GM23338 (cell line): ENCODE data around the gene F11R. TPM values are rescaled to one million over a fixed set of nuclear protein-coding genes. Genes with fewer than 3 reads are reported as not detected.
"Not testable (repeated sequence)": the region's sequence is repeated elsewhere in the genome, so short reads cannot be mapped to it uniquely, and the experiment has no call there.

Experiments used
- ATAC-seq: fragments of 200-7000 bp; cut with Tn5 transposase; 3 replicates; pipeline ENCODE4 v1.9.1; 2020
- DNase-seq: peaks from one replicate; pipeline ENCODE4 v3.0.0-alpha.2; 2015; ENCODE audit warnings: low spot score
- H2AFZ ChIP-seq: fragments of 200-600 bp; sonication (generic); 2 replicates; pipeline ENCODE4 v1.8.0; 2016; ENCODE audit warnings: antibody characterized with exemption, mild to moderate bottlenecking, moderate library complexity
- H3F3A ChIP-seq: fragments of 200-600 bp; sonication (generic); replicated peaks from 2 replicates; pipeline ENCODE4 v1.8.0; 2017; ENCODE audit warnings: antibody characterized with exemption, mixed run types, low read depth
- H3K27ac ChIP-seq: fragments of 200-600 bp; sonication (generic); 2 replicates; pipeline ENCODE4 v1.6.1; 2016; ENCODE audit warnings: low read depth
- H3K27me3 ChIP-seq: fragments of 200-600 bp; sonication (generic); 2 replicates; pipeline ENCODE4 v1.8.0; 2016; ENCODE audit warnings: mild to moderate bottlenecking, mixed run types, moderate library complexity; ENCODE audit not compliant: insufficient read depth
- H3K36me3 ChIP-seq: fragments of 200-600 bp; sonication (generic); 2 replicates; pipeline ENCODE4 v1.8.0; 2016; ENCODE audit warnings: mild to moderate bottlenecking; ENCODE audit not compliant: insufficient read depth
- H3K4me1 ChIP-seq: fragments of 200-600 bp; sonication (generic); 2 replicates; pipeline ENCODE4 v1.8.0; 2016; ENCODE audit warnings: mild to moderate bottlenecking, moderate library complexity; ENCODE audit not compliant: insufficient read depth
- H3K4me2 ChIP-seq: fragments of 200-600 bp; sonication (generic); 2 replicates; pipeline ENCODE4 v1.7.1; 2017; ENCODE audit warnings: mixed run types
- H3K4me3 ChIP-seq: fragments of 200-600 bp; sonication (generic); 2 replicates; pipeline ENCODE4 v1.6.1; 2016; ENCODE audit warnings: mixed run types
- H3K79me2 ChIP-seq: fragments of 200-600 bp; sonication (generic); replicated peaks from 2 replicates; pipeline ENCODE4 v1.8.0; 2017; ENCODE audit warnings: mild to moderate bottlenecking; ENCODE audit not compliant: insufficient read depth
- H3K9me2 ChIP-seq: fragments of 200-600 bp; sonication (generic); 2 replicates; pipeline ENCODE4 v1.8.0; 2017; ENCODE audit not compliant: insufficient read depth
- H4K20me1 ChIP-seq: fragments of 200-600 bp; sonication (generic); replicated peaks from 2 replicates; pipeline ENCODE4 v1.8.0; 2017; ENCODE audit warnings: mild to moderate bottlenecking; ENCODE audit not compliant: insufficient read depth
- H3K27ac Mint-ChIP-seq: 2 replicates; pipeline ENCODE4 v1.8.0; 2020; ENCODE audit warnings: inconsistent platforms, mild to moderate bottlenecking, moderate library complexity, mixed read lengths
- H3K27me3 Mint-ChIP-seq: 3 replicates; pipeline ENCODE4 v1.8.0; 2022; ENCODE audit warnings: low read depth, mild to moderate bottlenecking, moderate library complexity, mixed read lengths, inconsistent platforms; ENCODE audit not compliant: insufficient read depth, poor library complexity
- H3K36me3 Mint-ChIP-seq: 3 replicates; pipeline ENCODE4 v1.8.0; 2021; ENCODE audit warnings: low read depth, mild to moderate bottlenecking, inconsistent platforms, moderate library complexity, mixed read lengths
- H3K4me1 Mint-ChIP-seq: 3 replicates; pipeline ENCODE4 v1.8.0; 2020; ENCODE audit warnings: mild to moderate bottlenecking, inconsistent platforms, mixed read lengths
- H3K4me3 Mint-ChIP-seq: 3 replicates; pipeline ENCODE4 v1.8.0; 2021; ENCODE audit warnings: moderate library complexity, mild to moderate bottlenecking, inconsistent platforms, mixed read lengths
- H3K9me3 Mint-ChIP-seq: 3 replicates; pipeline ENCODE4 v1.8.0; 2020; ENCODE audit warnings: moderate library complexity, mild to moderate bottlenecking, inconsistent platforms, mixed read lengths
- CREB1 ChIP-seq: fragments of 250-450 bp; sonication (Bioruptor Pico); IDR thresholded peaks from 2 replicates; pipeline ENCODE4 v1.5.0; 2020; ENCODE audit warnings: low read depth, mild to moderate bottlenecking, moderate library complexity
- ETS1 ChIP-seq: IDR thresholded peaks from 2 replicates; pipeline ENCODE4 v1.6.1; 2016; ENCODE audit warnings: antibody characterized with exemption
- EZH2 ChIP-seq: fragments of 200-600 bp; sonication (generic); IDR thresholded peaks from one replicate; pipeline ENCODE4 v1.8.0; 2017; ENCODE audit warnings: antibody characterized with exemption, mild to moderate bottlenecking, low read depth; ENCODE audit not compliant: unreplicated experiment
- EZH2phosphoT487 ChIP-seq: fragments of 200-600 bp; sonication (generic); IDR thresholded peaks from one replicate; pipeline ENCODE4 v1.8.1; 2018; ENCODE audit warnings: antibody characterized with exemption; ENCODE audit not compliant: unreplicated experiment
- JUNB ChIP-seq: IDR thresholded peaks from one replicate; pipeline ENCODE4 v1.6.1; 2016; ENCODE audit warnings: antibody characterized with exemption; ENCODE audit not compliant: unreplicated experiment
- NANOG ChIP-seq: IDR thresholded peaks from 2 replicates; pipeline ENCODE4 v1.6.1; 2016; ENCODE audit warnings: antibody characterized with exemption, borderline replicate concordance
- REST ChIP-seq: IDR thresholded peaks from one replicate; pipeline ENCODE4 v1.6.1; 2018; ENCODE audit warnings: antibody characterized with exemption; ENCODE audit not compliant: unreplicated experiment
- STAT1 ChIP-seq: IDR thresholded peaks from one replicate; pipeline ENCODE4 v1.6.1; 2016; ENCODE audit warnings: antibody characterized with exemption; ENCODE audit not compliant: unreplicated experiment
- ZNF114 ChIP-seq: fragments of 250-450 bp; sonication (Bioruptor Pico); IDR thresholded peaks from 2 replicates; pipeline ENCODE4 v1.5.0; 2020; ENCODE audit warnings: mild to moderate bottlenecking, moderate library complexity
- ZNF331 ChIP-seq: fragments of 250-450 bp; sonication (Bioruptor Pico); IDR thresholded peaks from 2 replicates; pipeline ENCODE4 v1.5.0; 2020; ENCODE audit warnings: low read depth, mild to moderate bottlenecking, moderate library complexity
- ZNF462 ChIP-seq: fragments of 250-450 bp; sonication (Bioruptor Pico); IDR thresholded peaks from 2 replicates; pipeline ENCODE4 v1.5.0; 2020; ENCODE audit warnings: mild to moderate bottlenecking, moderate library complexity
- polyA plus RNA-seq: library from polyadenylated mRNA; unstranded; fragments of >200 nt; fragmentation: Nextera tagmentation; extraction: Ambion mirVana; gene quantifications from 2 replicates; pipeline ENCODE4 v1.2.1, GENCODE V29; 2016
- total RNA-seq: library from RNA; depleted of rRNA; stranded (reverse); fragments of >200 nt; shearing (Covaris generic); gene quantifications from 2 replicates; pipeline ENCODE4 v1.2.3, GENCODE V29; 2014

F11R gene
- total and polyA plus RNA-seq, 2 experiments from 2014 or later = 51.0 to 169 TPM

GRCh38 chr1:161063936-161064335, 43.0 kb upstream of the F11R start:
- not testable (repeated sequence) for DNase-seq, H3K27me3 Mint-ChIP-seq, H3K27me3 ChIP-seq, H3K9me3 Mint-ChIP-seq, H3K4me3 ChIP-seq, H3K4me3 Mint-ChIP-seq, H3K36me3 ChIP-seq, H3K27ac Mint-ChIP-seq, H3K27ac ChIP-seq, H3F3A ChIP-seq, H3K9me2 ChIP-seq, ATAC-seq, H3K79me2 ChIP-seq, H3K4me2 ChIP-seq, H3K36me3 Mint-ChIP-seq, H4K20me1 ChIP-seq, H2AFZ ChIP-seq
- H3K4me1 ChIP-seq = peaks cover 13% of the 10 kb centered on the region; the same call in 1 of the 2 replicates
- H3K4me1 Mint-ChIP-seq = peaks cover 11% of the 10 kb centered on the region; the same call in 2 of the 3 replicates

- Mint-ChIP-seq H3K36me3 (no peaks in the 10 kb centered on the region), H3K4me3 (no peak overlapping the region), H3K9me3 (no peaks in the 10 kb centered on the region; the same call in 2 of the 3 replicates), H3K27ac (no peak overlapping the region), H3K4me1 (peaks cover 6% of the 10 kb centered on the region; the same call in 2 of the 3 replicates), H3K27me3 (peaks cover 2% of the 10 kb centered on the region)
- ATAC-seq (no peak), DNase-seq (no peak)
- Histone ChIP-seq H3K27ac (no peak overlapping the region), H3K9me2 (no peaks in the 10 kb centered on the region), H3K4me1 (peaks cover 9% of the 10 kb centered on the region; the same call in 1 of the 2 replicates), H3F3A (no peaks in the 10 kb centered on the region), H3K27me3 (no peaks in the 10 kb centered on the region), H3K79me2 (no peaks in the 10 kb centered on the region), H4K20me1 (no peaks in the 10 kb centered on the region), H3K4me3 (no peak overlapping the region), H3K4me2 (no peak overlapping the region), H2AFZ (no peak overlapping the region), H3K36me3 (no peaks in the 10 kb centered on the region)
- TF ChIP-seq ETS1 = no peak
- no peak for TF ChIP-seq ZNF114
- TF ChIP-seq ZNF462 (CRISPR knock-in tag) = no peak
- TF ChIP-seq STAT1 = no peak
- TF ChIP-seq NANOG = no peak
- TF ChIP-seq JUNB = no peak
- no peak for TF ChIP-seq REST
- no peak for TF ChIP-seq EZH2
- no peak for TF ChIP-seq EZH2phosphoT487
- TF ChIP-seq ZNF331 (CRISPR knock-in tag) = no peak
- no peak for TF ChIP-seq CREB1 (CRISPR knock-in tag)
These were observed 40.5 kb upstream of the F11R start for GRCh38 chr1:161061419-161061818.
